HG02973 (cell line): Measurements from ENCODE around the gene SEMA3G.

Experiments used
- ATAC-seq: cut with Tn5 transposase; IDR thresholded peaks from one replicate; pipeline ENCODE4 v1.9.1; 2021; ENCODE audit warnings: moderate library complexity; ENCODE audit not compliant: unreplicated experiment

SEMA3G gene

DNA sequence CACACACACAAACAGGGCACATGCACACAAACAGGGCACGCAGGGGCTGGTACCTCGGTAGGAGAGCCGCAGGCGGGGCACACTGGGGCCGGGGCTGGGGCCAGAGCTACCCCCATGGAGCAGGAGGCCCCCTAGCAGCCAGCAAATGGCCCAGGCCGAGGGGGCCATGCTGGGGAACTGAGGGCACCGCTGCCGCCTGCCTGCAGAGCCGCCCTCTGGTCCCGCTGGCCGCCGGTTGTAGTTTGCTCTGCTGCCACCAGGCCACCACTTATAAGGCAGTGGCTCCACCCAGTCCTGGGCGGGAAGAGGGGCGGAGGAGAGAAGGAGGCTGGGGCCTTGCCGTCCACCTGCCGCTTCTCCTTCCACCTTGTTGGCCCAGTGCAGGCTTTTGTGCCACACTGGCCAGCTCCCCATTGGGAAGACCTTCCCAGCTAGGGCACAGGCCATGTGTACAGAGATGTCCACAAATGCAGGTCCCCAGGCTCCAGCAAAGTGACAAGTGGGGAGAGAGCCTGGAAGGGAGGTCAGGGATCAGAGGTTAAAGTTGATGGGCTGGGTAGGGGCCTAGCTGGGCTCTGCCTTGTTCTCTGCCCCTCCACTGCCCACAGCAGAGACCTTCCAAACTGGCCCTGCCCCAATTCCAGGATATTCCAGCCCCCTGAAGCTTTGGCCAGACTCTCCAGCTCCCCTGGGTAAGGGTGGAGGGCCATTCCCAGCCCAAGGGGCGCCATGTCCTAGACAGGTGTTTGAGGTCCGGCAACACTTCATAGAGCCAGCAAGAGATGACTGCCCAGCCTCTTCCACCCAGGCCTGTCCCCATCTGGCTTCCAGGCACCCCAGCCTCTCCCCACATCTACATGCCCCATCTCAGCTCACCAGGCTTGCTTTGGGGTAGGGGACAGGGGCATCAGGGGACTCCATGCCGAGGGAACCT is at the start of gene SEMA3G:
Gene SEMA3G (minus strand): TSS at position 244 of the 934 bp plus-strand sequence. CDS start 76 bp downstream, at position 168.
- peak; percentile 86 for ATAC-seq

DNA sequence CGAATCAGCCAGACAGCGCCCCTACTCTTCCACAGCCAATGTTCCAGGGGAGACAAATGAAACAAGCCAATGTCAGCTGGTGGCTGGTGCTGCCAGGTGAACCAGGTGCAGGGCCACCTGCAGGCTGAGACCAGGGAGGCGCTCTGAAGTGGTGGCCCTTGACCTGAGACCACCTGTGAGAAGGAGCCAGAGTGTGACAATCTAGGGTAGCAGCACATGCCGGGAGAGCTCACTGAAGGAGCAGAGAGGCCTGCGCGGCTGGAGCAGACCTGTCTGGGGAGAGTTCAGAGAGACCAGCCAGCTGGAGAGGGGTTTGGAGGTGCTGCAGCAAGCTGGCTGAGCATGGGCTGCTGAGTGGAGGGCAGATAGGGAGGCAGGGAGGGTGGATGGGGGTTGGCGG is 49.5 kb upstream of the SEMA3G start:
- ATAC-seq, result no peak

DNA sequence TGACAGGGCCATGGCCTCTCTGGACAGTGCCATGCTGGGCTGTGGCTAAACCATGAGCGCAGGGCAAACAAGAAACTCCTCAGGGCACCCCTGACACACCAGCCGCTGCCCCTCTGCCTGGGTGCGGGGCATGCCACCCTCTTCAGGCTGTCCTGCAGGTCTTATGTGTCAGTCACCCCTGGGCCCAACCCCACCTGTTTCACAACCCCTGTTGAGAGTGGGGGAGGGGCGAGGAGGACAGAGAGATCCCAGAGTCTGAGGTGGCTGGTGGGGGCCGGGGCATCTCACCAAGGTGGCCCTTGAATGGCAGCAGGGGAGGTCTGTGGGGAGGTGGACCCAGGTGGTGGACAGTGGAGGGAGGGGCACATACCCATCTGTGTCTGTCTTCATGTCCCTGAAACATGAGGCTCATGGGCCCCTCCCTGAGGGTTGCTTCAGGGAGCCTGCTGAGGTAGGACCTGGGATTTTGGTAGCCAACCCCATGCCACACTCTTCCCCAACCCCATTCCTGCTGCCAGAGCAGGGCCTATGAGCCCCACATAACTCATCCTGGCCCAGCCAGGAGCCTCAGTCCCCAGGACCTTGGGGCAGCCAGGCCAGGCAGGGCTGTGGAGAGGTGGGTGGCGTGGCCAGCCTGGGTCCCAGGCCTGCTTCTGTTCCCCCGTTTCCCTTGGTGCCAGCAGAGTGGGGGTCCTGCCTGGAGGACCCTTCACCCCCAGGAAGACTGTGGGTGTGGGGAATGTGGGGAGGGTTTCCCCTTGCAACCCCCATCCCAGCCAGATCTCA is 48.5 kb upstream of the SEMA3G start:
- no peak for ATAC-seq

DNA sequence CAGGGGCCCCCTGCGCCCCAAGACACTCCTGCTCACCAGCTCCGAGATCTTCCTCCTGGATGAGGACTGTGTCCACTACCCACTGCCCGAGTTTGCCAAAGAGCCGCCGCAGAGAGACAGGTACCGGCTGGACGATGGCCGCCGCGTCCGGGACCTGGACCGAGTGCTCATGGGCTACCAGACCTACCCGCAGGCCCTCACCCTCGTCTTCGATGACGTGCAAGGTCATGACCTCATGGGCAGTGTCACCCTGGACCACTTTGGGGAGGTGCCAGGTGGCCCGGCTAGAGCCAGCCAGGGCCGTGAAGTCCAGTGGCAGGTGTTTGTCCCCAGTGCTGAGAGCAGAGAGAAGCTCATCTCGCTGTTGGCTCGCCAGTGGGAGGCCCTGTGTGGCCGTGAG is 47.2 kb upstream of the SEMA3G start:
- no peak for ATAC-seq

DNA sequence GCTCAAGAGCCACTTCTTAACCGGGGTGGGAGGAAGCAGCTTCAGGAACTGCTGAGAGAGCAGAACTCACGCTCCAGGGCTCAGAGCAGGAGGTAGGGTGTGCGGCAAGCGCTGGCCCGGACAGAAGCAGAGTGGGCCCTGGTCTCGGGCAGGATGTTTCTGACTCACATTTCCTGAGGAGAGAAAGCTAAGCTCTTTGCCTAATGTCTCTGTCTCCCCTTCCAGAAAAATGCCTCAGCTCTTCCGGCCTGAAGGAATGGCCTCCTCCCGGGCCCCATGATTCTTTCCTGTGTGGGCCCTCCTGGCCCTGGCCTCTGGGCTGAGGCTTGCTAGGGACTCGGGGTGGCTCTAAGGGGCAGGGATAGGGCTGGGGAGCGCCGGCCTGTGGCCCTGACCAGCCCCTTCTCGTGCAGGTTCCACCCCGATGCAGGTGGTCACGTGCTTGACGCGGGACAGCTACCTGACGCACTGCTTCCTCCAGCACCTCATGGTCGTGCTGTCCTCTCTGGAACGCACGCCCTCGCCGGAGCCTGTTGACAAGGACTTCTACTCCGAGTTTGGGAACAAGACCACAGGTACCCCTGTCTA is 46.1 kb upstream of the SEMA3G start:
- ATAC-seq, result no peak

DNA sequence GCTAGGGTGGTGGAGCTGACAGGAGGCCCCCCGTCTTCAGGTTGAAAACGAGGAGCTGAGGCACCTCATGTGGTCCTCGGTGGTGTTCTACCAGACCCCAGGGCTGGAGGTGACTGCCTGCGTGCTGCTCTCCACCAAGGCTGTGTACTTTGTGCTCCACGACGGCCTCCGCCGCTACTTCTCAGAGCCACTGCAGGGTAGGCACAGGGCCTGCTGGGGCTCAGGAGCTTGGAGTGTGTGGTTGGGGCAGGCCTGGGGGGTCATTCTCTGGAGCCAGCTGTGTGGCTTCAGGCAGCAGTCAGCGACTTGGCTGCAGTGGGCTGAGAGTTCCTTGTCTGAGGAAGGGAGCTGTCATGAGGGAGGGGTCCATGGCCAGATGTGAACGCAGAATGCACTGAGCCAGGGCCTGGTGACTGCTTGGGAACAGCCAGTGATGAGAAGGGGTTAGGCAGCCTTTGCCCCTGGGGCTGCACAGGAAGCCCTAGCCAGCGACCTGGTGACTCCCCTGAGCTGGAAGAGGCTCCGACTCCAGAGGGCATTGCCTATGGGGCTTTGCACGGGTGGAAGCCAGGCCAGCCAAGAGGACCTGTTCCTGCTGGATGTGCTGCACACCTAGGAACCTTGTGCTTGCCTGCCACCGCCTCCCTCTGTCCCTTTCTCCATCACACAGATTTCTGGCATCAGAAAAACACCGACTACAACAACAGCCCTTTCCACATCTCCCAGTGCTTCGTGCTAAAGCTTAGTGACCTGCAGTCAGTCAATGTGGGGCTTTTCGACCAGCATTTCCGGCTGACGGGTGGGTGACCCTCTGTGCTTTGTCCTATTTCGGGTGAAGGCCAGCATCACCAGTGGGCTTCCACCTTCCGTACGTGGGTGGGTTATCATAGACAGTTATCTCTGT is 45.4 kb upstream of the SEMA3G start:
- ATAC-seq, result no peak

DNA sequence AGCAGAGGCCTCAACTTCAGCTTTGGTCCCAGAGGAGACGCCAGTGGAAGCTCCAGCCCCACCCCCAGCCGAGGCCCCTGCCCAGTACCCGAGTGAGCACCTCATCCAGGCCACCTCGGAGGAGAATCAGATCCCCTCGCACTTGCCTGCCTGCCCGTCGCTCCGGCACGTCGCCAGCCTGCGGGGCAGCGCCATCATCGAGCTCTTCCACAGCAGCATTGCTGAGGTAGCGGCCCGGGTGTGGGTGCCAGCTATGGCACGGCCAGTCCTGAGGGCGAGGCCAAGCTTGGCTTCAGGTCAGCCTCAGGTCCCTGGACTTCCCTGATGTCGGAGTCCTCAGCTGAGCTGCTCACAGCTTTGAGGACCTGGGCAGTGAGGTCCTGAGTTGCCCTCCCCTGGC is 44.5 kb upstream of the SEMA3G start:
- ATAC-seq, result no peak

DNA sequence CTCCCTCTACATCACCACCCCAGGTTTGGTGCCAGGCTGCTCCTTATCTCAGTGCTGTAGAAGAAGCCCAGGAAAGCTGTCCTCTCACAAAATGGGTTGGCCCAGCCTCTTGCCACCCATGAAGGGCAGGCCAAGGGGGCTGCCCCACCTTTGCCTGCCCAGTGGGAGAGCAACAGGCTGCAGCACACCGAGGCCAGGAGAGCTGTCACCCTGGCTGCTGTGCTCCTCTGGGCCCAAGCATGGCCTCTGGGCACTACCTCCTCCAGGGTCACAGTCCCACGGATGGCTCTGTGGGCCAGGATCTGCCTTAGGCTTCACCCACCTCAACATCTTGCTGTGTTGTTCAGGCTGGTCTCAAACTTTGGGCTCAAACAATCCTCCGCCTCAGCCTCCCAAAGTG is 43.8 kb upstream of the SEMA3G start:
- no peak for ATAC-seq

DNA sequence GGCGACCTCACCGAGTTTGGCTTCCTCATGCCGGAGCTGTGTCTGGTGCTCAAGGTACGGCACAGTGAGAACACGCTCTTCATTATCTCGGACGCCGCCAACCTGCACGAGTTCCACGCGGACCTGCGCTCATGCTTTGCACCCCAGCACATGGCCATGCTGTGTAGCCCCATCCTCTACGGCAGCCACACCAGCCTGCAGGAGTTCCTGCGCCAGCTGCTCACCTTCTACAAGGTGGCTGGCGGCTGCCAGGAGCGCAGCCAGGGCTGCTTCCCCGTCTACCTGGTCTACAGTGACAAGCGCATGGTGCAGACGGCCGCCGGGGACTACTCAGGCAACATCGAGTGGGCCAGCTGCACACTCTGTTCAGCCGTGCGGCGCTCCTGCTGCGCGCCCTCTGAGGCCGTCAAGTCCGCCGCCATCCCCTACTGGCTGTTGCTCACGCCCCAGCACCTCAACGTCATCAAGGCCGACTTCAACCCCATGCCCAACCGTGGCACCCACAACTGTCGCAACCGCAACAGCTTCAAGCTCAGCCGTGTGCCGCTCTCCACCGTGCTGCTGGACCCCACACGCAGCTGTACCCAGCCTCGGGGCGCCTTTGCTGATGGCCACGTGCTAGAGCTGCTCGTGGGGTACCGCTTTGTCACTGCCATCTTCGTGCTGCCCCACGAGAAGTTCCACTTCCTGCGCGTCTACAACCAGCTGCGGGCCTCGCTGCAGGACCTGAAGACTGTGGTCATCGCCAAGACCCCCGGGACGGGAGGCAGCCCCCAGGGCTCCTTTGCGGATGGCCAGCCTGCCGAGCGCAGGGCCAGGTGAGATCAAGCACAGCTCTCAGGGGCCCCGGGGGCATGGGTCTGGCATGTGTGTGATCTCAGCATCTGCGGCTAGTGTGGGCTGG is 43.1 kb upstream of the SEMA3G start:
- ATAC-seq, result no peak

DNA sequence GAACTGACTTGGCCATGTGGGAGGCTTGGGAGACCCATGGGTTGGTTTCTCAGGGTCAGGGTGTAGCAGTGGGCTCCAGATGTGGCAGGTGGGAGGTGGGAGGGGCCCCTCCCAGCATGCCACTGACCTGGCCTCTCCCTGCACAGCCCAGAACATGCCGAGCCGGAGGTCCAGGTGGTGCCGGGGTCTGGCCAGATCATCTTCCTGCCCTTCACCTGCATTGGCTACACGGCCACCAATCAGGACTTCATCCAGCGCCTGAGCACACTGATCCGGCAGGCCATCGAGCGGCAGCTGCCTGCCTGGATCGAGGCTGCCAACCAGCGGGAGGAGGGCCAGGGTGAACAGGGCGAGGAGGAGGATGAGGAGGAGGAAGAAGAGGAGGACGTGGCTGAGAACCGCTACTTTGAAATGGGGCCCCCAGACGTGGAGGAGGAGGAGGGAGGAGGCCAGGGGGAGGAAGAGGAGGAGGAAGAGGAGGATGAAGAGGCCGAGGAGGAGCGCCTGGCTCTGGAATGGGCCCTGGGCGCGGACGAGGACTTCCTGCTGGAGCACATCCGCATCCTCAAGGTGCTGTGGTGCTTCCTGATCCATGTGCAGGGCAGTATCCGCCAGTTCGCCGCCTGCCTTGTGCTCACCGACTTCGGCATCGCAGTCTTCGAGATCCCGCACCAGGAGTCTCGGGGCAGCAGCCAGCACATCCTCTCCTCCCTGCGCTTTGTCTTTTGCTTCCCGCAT is 42.3 kb upstream of the SEMA3G start:
- no peak for ATAC-seq

DNA sequence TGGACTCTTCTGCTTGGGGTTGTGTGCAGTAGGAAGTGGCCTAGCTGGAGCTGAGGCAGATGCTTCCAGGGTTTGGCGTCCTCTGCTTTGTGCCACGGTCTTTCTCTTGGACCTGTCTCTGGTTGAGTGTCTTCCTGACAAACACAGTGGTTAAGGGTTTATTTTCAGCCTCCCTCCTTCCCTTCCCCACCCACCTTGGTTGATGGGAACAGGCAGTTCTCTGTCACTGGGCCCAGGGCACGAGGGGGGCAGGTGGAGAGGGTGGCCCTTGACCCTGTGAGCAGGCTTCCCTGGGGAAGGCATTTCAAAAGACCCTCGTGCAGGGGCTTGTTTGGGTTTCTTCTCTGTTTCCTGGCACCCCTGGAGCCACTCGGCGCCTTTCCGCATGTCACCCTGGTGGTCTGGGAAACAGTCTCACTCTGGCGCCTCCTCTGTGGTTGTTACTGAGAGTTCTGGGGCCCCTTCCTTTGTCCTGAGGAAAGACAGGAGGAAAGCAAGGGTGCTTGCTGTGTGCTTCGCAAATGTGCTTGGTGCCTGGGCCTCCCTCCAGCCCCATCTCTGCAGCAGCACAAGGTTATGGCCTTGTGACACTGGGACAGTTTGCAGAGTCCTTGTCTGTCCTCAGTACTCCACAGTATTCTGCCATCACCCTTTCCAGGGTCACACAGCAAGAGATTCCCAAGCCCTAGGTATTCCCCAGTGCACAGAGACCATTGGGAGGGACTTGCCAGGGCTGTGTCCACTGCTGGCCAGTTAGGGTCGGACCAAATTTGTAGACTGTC is 40.0 kb upstream of the SEMA3G start:
- no peak for ATAC-seq

DNA sequence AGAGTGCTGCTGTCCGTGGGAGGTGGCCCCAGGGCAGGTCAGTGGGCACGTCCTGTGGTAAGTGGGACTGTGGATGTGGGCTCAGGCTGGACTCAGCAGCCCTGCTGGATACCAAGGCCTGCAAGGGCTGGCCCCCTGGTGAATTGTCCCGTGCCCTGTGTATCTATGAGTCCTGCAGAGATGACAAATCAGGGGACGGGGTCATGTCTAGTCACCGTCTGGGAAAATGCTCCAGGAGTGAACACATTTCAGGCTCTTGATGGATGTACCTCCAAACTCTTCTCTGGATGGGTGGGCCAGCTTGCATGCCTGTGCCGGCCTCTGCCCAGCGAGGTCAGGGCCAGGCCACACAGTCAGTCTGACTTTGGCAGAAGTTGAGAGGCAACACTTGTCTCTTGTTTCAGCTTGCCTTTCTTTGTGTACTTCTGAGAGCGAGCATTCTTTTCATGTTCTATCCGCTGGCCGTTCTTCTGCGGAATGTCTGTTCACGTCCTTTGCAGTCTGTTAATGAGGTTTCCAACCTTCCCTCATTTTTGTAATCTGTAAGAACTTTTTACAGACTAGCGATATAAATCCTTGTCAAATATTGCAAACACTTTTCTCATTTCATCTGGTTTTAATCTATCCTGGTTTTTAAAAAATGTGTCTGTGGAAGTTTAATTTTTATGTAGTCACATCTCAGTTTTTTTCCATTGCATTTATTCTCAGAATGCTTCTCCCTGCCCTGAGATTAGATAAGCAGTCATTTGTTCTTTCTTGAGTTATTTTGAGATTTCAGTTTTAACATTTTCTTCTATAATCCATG is 38.9 kb upstream of the SEMA3G start:
- ATAC-seq, result no peak

DNA sequence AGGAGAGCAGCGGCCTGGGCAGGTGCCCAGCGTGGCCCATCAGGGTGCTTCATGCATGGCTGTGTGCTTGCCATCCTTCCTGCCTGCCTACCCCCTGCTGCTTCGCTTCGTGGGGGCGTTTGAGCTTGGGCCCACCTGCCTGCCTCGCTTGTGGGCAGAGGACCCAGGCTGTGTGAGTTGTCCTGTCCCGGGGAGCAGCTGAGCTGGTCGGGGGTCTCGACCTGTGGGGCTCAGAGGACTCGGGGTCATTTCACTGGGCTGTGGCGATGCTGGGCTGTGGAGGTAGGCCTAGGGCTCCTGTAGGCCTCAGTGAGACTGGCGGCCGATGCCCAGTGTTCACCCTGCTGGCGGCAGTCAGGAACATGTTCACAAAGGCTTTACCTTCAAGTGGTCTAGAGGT is 38.2 kb upstream of the SEMA3G start:
- no peak for ATAC-seq

DNA sequence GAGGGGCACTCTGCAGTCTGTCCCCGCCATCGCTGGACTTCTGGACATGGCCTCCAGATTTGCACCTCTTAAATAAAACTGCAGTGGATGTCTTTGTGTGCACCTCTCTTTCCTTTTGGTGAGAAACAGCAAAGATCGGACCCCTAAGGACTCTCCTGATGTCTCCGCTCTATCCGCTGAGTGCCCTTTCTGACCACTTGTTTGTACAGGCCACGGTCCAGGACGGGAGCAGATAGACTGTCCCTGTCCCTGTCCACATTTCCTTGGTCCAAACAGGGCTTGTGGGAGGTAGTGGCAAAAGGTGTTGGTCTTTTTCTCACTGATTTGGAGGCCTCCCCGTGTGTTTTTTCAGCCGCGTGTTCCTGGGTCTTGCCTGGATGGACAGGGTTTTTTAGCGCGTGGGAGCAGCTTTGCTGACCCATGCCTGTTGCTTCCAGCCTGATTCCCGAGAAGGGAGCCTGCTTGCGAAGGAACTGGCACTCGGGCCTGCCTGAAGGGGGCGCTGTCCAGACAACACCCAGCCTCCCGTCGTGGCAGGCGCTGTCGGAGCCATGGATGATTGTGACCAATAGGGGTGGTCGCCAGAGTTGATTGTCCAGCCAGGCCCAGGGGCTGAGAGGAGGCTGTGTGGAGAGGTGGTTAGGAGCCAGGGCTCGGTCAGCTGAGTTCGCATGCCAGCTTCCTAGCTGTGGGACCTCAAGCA is 37.1 kb upstream of the SEMA3G start:
- ATAC-seq, result no peak

DNA sequence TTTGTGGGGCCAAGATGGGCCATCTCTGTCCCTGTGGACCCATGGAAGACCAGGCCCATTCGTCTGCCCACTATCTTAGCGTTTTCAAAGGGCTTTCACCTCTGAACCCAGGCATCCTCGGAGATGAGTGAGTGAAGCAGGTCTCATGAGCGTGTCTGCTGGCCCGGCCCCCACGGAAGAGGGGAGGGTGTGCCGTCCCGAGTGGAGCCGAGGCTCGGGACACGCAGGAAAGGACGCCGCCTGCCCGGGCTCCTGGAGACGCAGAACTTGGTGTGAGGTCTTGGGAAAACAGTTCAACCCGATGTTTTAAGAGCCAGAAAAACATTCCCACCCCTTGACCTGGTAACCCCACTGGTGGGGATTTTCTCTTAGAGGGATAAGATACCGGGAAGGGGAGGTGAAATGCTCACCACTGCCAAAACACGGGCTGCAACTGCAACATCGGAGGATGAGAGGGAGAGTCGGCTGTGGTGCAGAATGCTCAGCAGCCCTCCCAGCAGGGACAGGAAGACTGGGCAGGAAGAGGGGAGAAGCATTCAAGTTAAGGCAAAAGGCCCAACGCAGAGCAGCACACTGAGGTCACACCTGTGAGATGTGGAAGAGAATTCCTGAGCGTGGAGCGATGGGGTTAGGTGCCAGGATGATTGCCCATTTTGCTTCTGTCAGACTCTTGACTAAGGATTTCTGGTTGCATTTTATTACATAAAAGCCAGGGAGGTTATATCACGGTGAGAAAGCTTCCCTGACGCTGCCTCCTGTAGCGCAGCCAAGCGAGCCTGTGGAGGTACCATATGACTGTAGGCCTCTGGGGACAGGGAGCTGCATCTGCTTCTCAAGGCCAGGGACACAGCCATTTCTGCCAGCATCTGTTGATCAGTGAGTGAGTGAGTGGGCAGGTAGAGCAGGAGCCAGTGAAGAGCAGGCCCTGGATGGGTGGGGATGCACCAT is 36.1 kb upstream of the SEMA3G start:
- no peak for ATAC-seq
